Measurements from ENCODE around the gene KIF6. TPM values are rescaled to one million over a fixed set of nuclear protein-coding genes. Genes with fewer than 3 reads are reported as not detected.
"Not testable (repeated sequence)": the region's sequence is repeated elsewhere in the genome, so short reads cannot be mapped to it uniquely, and the experiment has no call there.

KIF6 gene
- total RNA-seq, 1 donor from 2014 or later = 1.3 TPM

- H3K9me3 Mint-ChIP-seq (ENCODE audit: unreplicated experiment) = peaks cover 6% of the 10 kb centered on the region
- peaks cover 26% of the 10 kb centered on the region for H3K4me1 Mint-ChIP-seq (ENCODE audit: unreplicated experiment)
- H3K36me3 Mint-ChIP-seq (ENCODE audit: unreplicated experiment) = no peaks in the 10 kb centered on the region
- H3K27ac Mint-ChIP-seq (ENCODE audit: unreplicated experiment) = no peak overlapping the region
- DNase-seq (ENCODE audit: extremely low spot score, unreplicated experiment) = no peak
- H3K27me3 Mint-ChIP-seq (ENCODE audit: unreplicated experiment) = no peaks in the 10 kb centered on the region
- H3K4me3 Mint-ChIP-seq (ENCODE audit: unreplicated experiment) = no peak overlapping the region
- no peak for TF ChIP-seq CTCF (IDR thresholded peaks at IDR 0.05)
Observed at GRCh38 chr6:39685938-39686337, 39.3 kb downstream of the KIF6 start.

- Mint-ChIP-seq H3K27ac (ENCODE audit: unreplicated experiment) (no peak overlapping the region), H3K4me3 (ENCODE audit: unreplicated experiment) (no peak overlapping the region), H3K9me3 (ENCODE audit: unreplicated experiment) (peaks cover 6% of the 10 kb centered on the region), H3K4me1 (ENCODE audit: unreplicated experiment) (peaks cover 29% of the 10 kb centered on the region), H3K36me3 (ENCODE audit: unreplicated experiment) (no peaks in the 10 kb centered on the region), H3K27me3 (ENCODE audit: unreplicated experiment) (no peaks in the 10 kb centered on the region)
- no peak for TF ChIP-seq CTCF (IDR thresholded peaks at IDR 0.05)
- DNase-seq (ENCODE audit: extremely low spot score, unreplicated experiment) = no peak
Observed at GRCh38 chr6:39685489-39685826, 39.8 kb downstream of the KIF6 start.

- H3K36me3 Mint-ChIP-seq (ENCODE audit: unreplicated experiment) = no peaks in the 10 kb centered on the region
- peaks cover 31% of the 10 kb centered on the region for H3K4me1 Mint-ChIP-seq (ENCODE audit: unreplicated experiment)
- H3K9me3 Mint-ChIP-seq (ENCODE audit: unreplicated experiment) = peaks cover 6% of the 10 kb centered on the region
- no peaks in the 10 kb centered on the region for H3K27me3 Mint-ChIP-seq (ENCODE audit: unreplicated experiment)
- DNase-seq (ENCODE audit: extremely low spot score, unreplicated experiment) = no peak
- TF ChIP-seq CTCF (IDR thresholded peaks at IDR 0.05) = no peak
- no peak overlapping the region for H3K4me3 Mint-ChIP-seq (ENCODE audit: unreplicated experiment)
- H3K27ac Mint-ChIP-seq (ENCODE audit: unreplicated experiment) = no peak overlapping the region
Observed at GRCh38 chr6:39684790-39685488, 40.3 kb downstream of the KIF6 start.

GRCh38 chr6:39681674-39682121 lies 43.5 kb downstream of the KIF6 start:
- no peaks in the 10 kb centered on the region for H3K36me3 Mint-ChIP-seq (ENCODE audit: unreplicated experiment)
- H3K27ac Mint-ChIP-seq (ENCODE audit: unreplicated experiment) = peak overlapping the region; percentile 70
- peaks cover 6% of the 10 kb centered on the region for H3K9me3 Mint-ChIP-seq (ENCODE audit: unreplicated experiment)
- H3K4me1 Mint-ChIP-seq (ENCODE audit: unreplicated experiment) = peaks cover 20% of the 10 kb centered on the region
- H3K27me3 Mint-ChIP-seq (ENCODE audit: unreplicated experiment) = no peaks in the 10 kb centered on the region
- no peak overlapping the region for H3K4me3 Mint-ChIP-seq (ENCODE audit: unreplicated experiment)
- DNase-seq (ENCODE audit: extremely low spot score, unreplicated experiment) = no peak
- no peak for TF ChIP-seq CTCF (IDR thresholded peaks at IDR 0.05)

GRCh38 chr6:39678914-39679313 lies 46.3 kb downstream of the KIF6 start:
- H3K9me3 Mint-ChIP-seq (ENCODE audit: unreplicated experiment) = peaks cover 20% of the 10 kb centered on the region
- TF ChIP-seq CTCF (IDR thresholded peaks at IDR 0.05) = no peak

GRCh38 chr6:39677318-39677717 lies 47.9 kb downstream of the KIF6 start:
- not testable (repeated sequence) for H3K27ac Mint-ChIP-seq (ENCODE audit: unreplicated experiment); H3K36me3 Mint-ChIP-seq (ENCODE audit: unreplicated experiment); H3K27me3 Mint-ChIP-seq (ENCODE audit: unreplicated experiment); H3K4me3 Mint-ChIP-seq (ENCODE audit: unreplicated experiment); DNase-seq (ENCODE audit: extremely low spot score, unreplicated experiment)
- H3K4me1 Mint-ChIP-seq (ENCODE audit: unreplicated experiment) = peaks cover 18% of the 10 kb centered on the region
- H3K9me3 Mint-ChIP-seq (ENCODE audit: unreplicated experiment) = peaks cover 26% of the 10 kb centered on the region

More at GRCh38 chr6:39678914-39679313, 46.3 kb downstream of the KIF6 start:
- peaks cover 20% of the 10 kb centered on the region for H3K4me1 Mint-ChIP-seq (ENCODE audit: unreplicated experiment)
- peaks cover 6% of the 10 kb centered on the region for H3K36me3 Mint-ChIP-seq (ENCODE audit: unreplicated experiment)
- DNase-seq (ENCODE audit: extremely low spot score, unreplicated experiment) = no peak
- no peaks in the 10 kb centered on the region for H3K27me3 Mint-ChIP-seq (ENCODE audit: unreplicated experiment)
- no peak overlapping the region for H3K27ac Mint-ChIP-seq (ENCODE audit: unreplicated experiment)
- no peak overlapping the region for H3K4me3 Mint-ChIP-seq (ENCODE audit: unreplicated experiment)

Measured in osteocyte (in vitro differentiated cells).